ENCODE data around the gene BACE2.

BACE2 gene

GRCh38 chr21:41137401-41137800 lies 30.6 kb upstream of the BACE2 start:
- Histone ChIP-seq H3K4me3 (ENCODE audit: low read depth in 1 of 2, low read length in 1 of 2) (no peak overlapping the region), H3K4me1 (ENCODE audit: control insufficient read depth in 1 of 2, insufficient read depth in 1 of 2, low read depth in 1 of 2, low read length in 1 of 2) (no peaks in the 10 kb centered on the region), H3K36me3 (no peaks in the 10 kb centered on the region), H3K27ac (no peak overlapping the region), H3K27me3 (no peaks in the 10 kb centered on the region), H3K9me3 (no peaks in the 10 kb centered on the region)
- no peak for TF ChIP-seq CTCF (IDR thresholded peaks at IDR 0.05)

GRCh38 chr21:41137889-41138288 lies 30.1 kb upstream of the BACE2 start:
- Histone ChIP-seq H3K27me3 (no peaks in the 10 kb centered on the region), H3K36me3 (no peaks in the 10 kb centered on the region), H3K9me3 (no peaks in the 10 kb centered on the region), H3K4me3 (ENCODE audit: low read depth in 1 of 2, low read length in 1 of 2) (no peak overlapping the region), H3K27ac (no peak overlapping the region), H3K4me1 (ENCODE audit: control insufficient read depth in 1 of 2, insufficient read depth in 1 of 2, low read depth in 1 of 2, low read length in 1 of 2) (no peaks in the 10 kb centered on the region)
- TF ChIP-seq CTCF (IDR thresholded peaks at IDR 0.05): no peak

DNA sequence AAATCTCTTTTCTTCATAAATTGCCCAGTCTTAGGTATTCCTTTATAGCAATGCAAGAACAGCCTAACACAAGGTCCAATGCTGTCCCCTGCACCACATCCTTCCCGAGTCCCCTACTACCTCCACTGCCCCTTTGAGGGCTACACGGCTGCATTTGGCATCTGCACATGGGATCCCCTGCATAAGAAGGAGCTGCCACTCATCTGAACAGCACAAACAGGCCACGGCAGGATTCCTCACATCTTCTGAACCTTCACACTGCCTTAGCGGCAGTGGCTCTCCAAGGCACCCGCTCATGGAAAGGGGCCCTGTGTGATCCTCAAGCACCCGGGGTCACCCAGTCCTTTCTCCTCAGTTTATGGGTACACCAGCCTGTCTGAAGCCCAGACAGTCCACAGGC lies 29.2 kb upstream of the BACE2 start:
- Histone ChIP-seq H3K27me3 (no peaks in the 10 kb centered on the region), H3K4me3 (ENCODE audit: low read depth in 1 of 2, low read length in 1 of 2) (no peak overlapping the region), H3K9me3 (no peaks in the 10 kb centered on the region), H3K27ac (no peak overlapping the region), H3K4me1 (ENCODE audit: control insufficient read depth in 1 of 2, insufficient read depth in 1 of 2, low read depth in 1 of 2, low read length in 1 of 2) (no peaks in the 10 kb centered on the region), H3K36me3 (no peaks in the 10 kb centered on the region)
- TF ChIP-seq CTCF (IDR thresholded peaks at IDR 0.05): no peak

DNA sequence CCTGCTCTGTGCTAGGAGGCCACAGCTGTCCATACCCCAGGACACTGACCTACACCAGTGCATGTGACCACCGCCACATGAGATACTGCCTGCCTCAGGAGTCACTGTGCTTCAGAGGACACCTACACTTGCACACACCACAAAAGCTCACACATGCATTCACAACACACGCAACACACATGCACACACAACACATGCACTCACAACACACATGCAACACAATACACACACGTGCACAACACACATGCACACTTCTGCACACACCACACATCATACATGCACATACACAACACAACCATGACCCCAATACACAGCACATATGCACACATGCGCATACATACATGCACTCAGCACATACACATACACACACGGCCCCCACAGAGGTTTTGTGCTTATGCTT lies 28.7 kb upstream of the BACE2 start:
- no peaks in the 10 kb centered on the region for H3K4me1 ChIP-seq (ENCODE audit: control insufficient read depth in 1 of 2, insufficient read depth in 1 of 2, low read depth in 1 of 2, low read length in 1 of 2)
- H3K4me3 ChIP-seq (ENCODE audit: low read depth in 1 of 2, low read length in 1 of 2): no peak overlapping the region
- TF ChIP-seq CTCF (IDR thresholded peaks at IDR 0.05): no peak
- H3K9me3 ChIP-seq: no peaks in the 10 kb centered on the region
- H3K36me3 ChIP-seq: no peaks in the 10 kb centered on the region
- H3K27ac ChIP-seq: no peak overlapping the region
- H3K27me3 ChIP-seq: no peaks in the 10 kb centered on the region

DNA sequence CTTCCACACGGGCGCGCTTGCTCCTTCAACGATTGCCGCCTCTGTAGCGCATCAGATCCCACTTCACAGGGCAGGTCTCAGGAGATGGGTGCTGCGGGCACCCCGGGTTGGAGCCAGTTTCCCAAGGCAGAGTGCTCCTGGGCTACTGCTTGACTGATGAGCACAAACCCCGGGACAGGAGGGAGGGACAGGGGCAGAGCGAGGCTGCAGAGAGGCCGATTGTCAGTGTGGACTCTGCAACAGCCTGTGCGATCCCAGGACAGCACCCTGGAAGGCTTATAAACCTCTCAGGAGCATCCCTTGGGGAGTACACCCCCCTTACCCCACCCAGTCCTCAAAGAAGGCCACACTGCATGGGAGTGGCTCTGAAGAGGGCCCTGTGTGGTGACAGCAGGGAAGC lies 28.0 kb upstream of the BACE2 start:
- Histone ChIP-seq H3K4me3 (ENCODE audit: low read depth in 1 of 2, low read length in 1 of 2) (no peak overlapping the region), H3K27me3 (no peaks in the 10 kb centered on the region), H3K9me3 (no peaks in the 10 kb centered on the region), H3K4me1 (ENCODE audit: control insufficient read depth in 1 of 2, insufficient read depth in 1 of 2, low read depth in 1 of 2, low read length in 1 of 2) (no peaks in the 10 kb centered on the region), H3K27ac (no peak overlapping the region), H3K36me3 (no peaks in the 10 kb centered on the region)
- no peak for TF ChIP-seq CTCF (IDR thresholded peaks at IDR 0.05)

DNA sequence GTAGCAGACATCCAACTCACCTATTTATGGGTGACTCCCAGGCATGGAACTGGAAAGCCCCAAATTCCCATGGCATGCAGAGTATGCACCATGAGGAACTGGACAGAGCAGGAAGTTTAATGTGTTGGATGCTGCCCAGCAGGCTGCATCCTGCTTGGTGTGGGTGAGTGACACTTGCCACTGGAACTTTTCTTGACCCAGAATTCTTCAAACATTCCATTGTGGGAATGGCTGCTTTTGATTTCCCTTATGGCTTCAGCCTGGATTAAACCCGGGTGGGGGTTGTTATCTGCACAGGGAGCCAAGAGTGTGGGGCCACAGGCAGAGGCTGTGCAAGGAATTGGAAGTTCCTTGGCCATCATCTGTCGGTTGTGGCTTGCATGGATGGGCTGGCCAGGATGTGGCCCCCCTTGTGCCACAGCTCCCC lies 26.9 kb upstream of the BACE2 start:
- TF ChIP-seq CTCF (IDR thresholded peaks at IDR 0.05): no peak
- no peaks in the 10 kb centered on the region for H3K9me3 ChIP-seq
- no peaks in the 10 kb centered on the region for H3K36me3 ChIP-seq
- H3K4me1 ChIP-seq (ENCODE audit: control insufficient read depth in 1 of 2, insufficient read depth in 1 of 2, low read depth in 1 of 2, low read length in 1 of 2): no peaks in the 10 kb centered on the region
- H3K27me3 ChIP-seq: no peaks in the 10 kb centered on the region
- no peak overlapping the region for H3K27ac ChIP-seq
- H3K4me3 ChIP-seq (ENCODE audit: low read depth in 1 of 2, low read length in 1 of 2): no peak overlapping the region
